HG03439 (cell line): ENCODE data around the gene MEF2A.

ENCODE experiments used
- ATAC-seq: cut with Tn5 transposase; IDR thresholded peaks from one replicate; pipeline ENCODE4 v1.9.1; 2021; ENCODE audit warnings: mild to moderate bottlenecking, moderate library complexity; ENCODE audit not compliant: unreplicated experiment

Gene MEF2A

GRCh38 chr15:99604865-99605264 lies 39.1 kb downstream of the MEF2A start:
- no peak for ATAC-seq

- ATAC-seq, result no peak
These were observed 39.7 kb downstream of the MEF2A start for GRCh38 chr15:99605490-99605931.

- ATAC-seq, result no peak
These were observed 40.2 kb downstream of the MEF2A start for GRCh38 chr15:99605990-99606389.

- no peak for ATAC-seq
These were observed 40.9 kb downstream of the MEF2A start for GRCh38 chr15:99606646-99607045.

GRCh38 chr15:99613481-99613880 lies 47.7 kb downstream of the MEF2A start:
- no peak for ATAC-seq

GRCh38 chr15:99613887-99614647 lies 48.3 kb downstream of the MEF2A start:
- no peak for ATAC-seq

- ATAC-seq, result no peak
These were observed 49.0 kb downstream of the MEF2A start for GRCh38 chr15:99614749-99615288.

- ATAC-seq, result no peak
These were observed 49.7 kb downstream of the MEF2A start for GRCh38 chr15:99615460-99615859.

- ATAC-seq, result no peak
These were observed 50.3 kb downstream of the MEF2A start for GRCh38 chr15:99616129-99616528.

- no peak for ATAC-seq
These were observed 51.1 kb downstream of the MEF2A start for GRCh38 chr15:99616773-99617342.

- ATAC-seq, result no peak
These were observed 53.2 kb downstream of the MEF2A start for GRCh38 chr15:99618941-99619411.

- no peak for ATAC-seq
These were observed 53.9 kb downstream of the MEF2A start for GRCh38 chr15:99619712-99620111.

- ATAC-seq, result no peak
These were observed 54.4 kb downstream of the MEF2A start for GRCh38 chr15:99620178-99620577.

GRCh38 chr15:99621767-99622166 lies 56.0 kb downstream of the MEF2A start:
- ATAC-seq, result no peak

GRCh38 chr15:99628374-99629001 lies 62.7 kb downstream of the MEF2A start:
- ATAC-seq, result no peak

GRCh38 chr15:99630607-99631131 lies 64.9 kb downstream of the MEF2A start:
- peak; percentile 21 for ATAC-seq

GRCh38 chr15:99631255-99631654 lies 65.5 kb downstream of the MEF2A start:
- ATAC-seq, result peak; percentile 87

GRCh38 chr15:99632521-99632920 lies 66.7 kb downstream of the MEF2A start:
- ATAC-seq, result no peak

- no peak for ATAC-seq
These were observed 67.9 kb downstream of the MEF2A start for GRCh38 chr15:99633655-99634054.

GRCh38 chr15:99634576-99634975 lies 68.8 kb downstream of the MEF2A start:
- no peak for ATAC-seq

- ATAC-seq, result no peak
These were observed 69.4 kb downstream of the MEF2A start for GRCh38 chr15:99635145-99635544.
